ENCODE data around the gene CCDC78.
A peak's percentile ranks its signal among the peaks of the same experiment; 100 is the strongest.

Gene CCDC78

DNA sequence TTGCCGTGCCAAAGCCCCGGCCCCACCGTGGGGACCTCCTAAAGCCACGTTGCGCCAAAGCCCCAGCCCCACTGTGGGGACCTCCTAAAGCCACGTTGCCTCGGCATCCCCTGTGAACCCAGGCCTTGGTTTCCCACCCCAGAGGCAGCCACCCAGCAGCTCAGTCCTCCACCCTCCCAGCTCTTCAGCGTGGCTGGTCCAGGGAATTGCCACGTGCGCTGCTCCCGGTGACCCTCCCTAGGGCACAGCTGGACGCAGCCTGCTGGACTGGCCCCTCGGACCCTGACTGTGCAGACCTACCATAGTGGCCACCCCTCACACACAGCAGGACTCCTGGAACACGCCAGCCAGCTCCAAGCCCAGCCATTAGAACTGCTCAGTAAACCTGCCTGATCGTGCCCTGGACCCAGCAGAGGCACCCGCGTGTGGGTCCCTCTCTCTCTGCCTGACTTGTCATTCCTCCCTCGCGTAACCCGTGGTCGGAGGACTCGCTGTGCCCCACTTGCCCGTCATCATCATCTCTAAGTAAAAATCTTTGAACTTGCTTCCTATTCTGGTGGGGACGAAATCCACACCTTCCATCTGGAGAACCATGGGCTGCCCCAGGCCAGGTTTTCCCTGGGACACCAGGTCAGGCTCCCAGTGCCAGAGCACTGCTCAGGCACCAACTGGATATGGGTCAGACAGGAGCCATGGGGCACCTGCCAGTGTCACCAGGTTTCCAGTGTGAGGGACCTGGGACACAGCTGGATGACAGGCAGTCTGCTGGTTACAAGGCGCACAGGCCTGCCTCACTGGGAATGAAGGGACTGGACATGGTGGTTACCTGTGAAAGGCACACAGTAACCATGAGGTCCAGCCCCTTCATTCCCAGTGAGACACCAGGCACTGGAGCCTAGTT lies 9.0 kb upstream of the CCDC78 start:
- Histone ChIP-seq H3K9me2 (replicated peaks; ENCODE audit: insufficient read depth, low read length) (no peaks in the 10 kb centered on the region), H3K9ac (ENCODE audit: low read length) (no peak overlapping the region), H3K36me3 (ENCODE audit: low read length) (no peaks in the 10 kb centered on the region), H3K27ac (ENCODE audit: low read depth, low read length) (no peak overlapping the region), H3K4me3 (ENCODE audit: insufficient read depth, low read length, poor library complexity, severe bottlenecking) (no peak overlapping the region), H3K9me3 (ENCODE audit: insufficient read depth, low read length) (no peaks in the 10 kb centered on the region), H3F3A (ENCODE audit: insufficient read depth) (peaks cover 13% of the 10 kb centered on the region), H2AFZ (ENCODE audit: low read depth, low read length, severe bottlenecking) (no peak overlapping the region), H3K4me2 (ENCODE audit: low read depth, low read length, poor library complexity, severe bottlenecking) (no peak overlapping the region), H3K79me2 (ENCODE audit: insufficient read depth, low read length) (peaks cover 7% of the 10 kb centered on the region; the same call in 1 of the 2 replicates), H4K20me1 (ENCODE audit: low read depth, low read length) (no peaks in the 10 kb centered on the region), H3K27me3 (ENCODE audit: low read length) (no peaks in the 10 kb centered on the region)
- no peak for TF ChIP-seq EZH2phosphoT487 (conservative IDR thresholded peaks at IDR 0.05; ENCODE audit: low read length)
- TF ChIP-seq, protein P1, sequence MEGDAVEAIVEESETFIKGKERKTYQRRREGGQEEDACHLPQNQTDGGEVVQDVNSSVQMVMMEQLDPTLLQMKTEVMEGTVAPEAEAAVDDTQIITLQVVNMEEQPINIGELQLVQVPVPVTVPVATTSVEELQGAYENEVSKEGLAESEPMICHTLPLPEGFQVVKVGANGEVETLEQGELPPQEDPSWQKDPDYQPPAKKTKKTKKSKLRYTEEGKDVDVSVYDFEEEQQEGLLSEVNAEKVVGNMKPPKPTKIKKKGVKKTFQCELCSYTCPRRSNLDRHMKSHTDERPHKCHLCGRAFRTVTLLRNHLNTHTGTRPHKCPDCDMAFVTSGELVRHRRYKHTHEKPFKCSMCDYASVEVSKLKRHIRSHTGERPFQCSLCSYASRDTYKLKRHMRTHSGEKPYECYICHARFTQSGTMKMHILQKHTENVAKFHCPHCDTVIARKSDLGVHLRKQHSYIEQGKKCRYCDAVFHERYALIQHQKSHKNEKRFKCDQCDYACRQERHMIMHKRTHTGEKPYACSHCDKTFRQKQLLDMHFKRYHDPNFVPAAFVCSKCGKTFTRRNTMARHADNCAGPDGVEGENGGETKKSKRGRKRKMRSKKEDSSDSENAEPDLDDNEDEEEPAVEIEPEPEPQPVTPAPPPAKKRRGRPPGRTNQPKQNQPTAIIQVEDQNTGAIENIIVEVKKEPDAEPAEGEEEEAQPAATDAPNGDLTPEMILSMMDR (IDR thresholded peaks at IDR 0.05; ENCODE audit: insufficient read depth, low read length, poor library complexity, severe bottlenecking): no peak

DNA sequence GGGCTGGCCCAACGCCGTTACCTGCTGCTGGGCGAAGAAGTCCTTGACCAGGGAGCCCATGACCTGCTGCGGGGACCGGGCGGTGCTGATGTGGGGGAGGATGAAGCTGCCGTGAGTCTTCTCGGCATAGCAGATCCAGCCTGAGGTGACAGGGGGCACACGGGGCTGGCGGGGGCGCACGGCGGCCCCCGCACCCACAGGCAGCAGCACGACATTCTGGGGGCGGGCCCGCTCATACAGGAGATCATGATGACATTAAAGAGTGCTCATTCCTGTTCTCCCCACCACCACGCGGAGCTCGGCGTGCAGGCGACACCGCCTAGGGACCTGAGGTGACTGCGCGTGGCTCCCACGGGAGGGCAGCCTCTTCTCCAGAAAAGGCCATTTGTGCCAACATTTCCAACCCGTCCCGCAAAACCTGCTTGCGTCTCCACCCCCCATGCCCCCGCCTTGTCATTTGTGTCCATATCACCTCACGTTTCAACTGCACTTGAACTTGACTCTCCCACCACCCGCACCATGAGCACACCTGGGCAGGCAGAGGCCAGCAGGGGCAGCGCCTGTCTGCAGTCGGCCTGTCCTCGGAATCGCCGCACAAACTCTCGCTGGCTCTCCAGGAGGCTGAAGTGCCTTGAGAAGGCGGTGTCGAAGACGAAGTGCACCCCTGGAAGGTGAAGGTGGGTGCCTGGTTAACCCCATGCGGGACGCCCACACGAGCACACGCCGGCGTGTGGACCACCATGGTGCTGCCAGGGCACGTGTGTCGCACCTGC lies 8.2 kb upstream of the CCDC78 start:
- Histone ChIP-seq H3K9me3 (ENCODE audit: insufficient read depth, low read length) (no peaks in the 10 kb centered on the region), H3K36me3 (ENCODE audit: low read length) (no peaks in the 10 kb centered on the region), H4K20me1 (ENCODE audit: low read depth, low read length) (no peaks in the 10 kb centered on the region), H3K79me2 (ENCODE audit: insufficient read depth, low read length) (no peaks in the 10 kb centered on the region), H3K4me2 (ENCODE audit: low read depth, low read length, poor library complexity, severe bottlenecking) (no peak overlapping the region), H3F3A (ENCODE audit: insufficient read depth) (peaks cover 17% of the 10 kb centered on the region), H2AFZ (ENCODE audit: low read depth, low read length, severe bottlenecking) (no peak overlapping the region), H3K4me3 (ENCODE audit: insufficient read depth, low read length, poor library complexity, severe bottlenecking) (no peak overlapping the region), H3K9ac (ENCODE audit: low read length) (no peak overlapping the region), H3K27ac (ENCODE audit: low read depth, low read length) (no peak overlapping the region), H3K9me2 (replicated peaks; ENCODE audit: insufficient read depth, low read length) (no peaks in the 10 kb centered on the region), H3K27me3 (ENCODE audit: low read length) (no peaks in the 10 kb centered on the region)
- TF ChIP-seq EZH2phosphoT487 (conservative IDR thresholded peaks at IDR 0.05; ENCODE audit: low read length): no peak
- TF ChIP-seq, protein P1 (IDR thresholded peaks at IDR 0.05; ENCODE audit: insufficient read depth, low read length, poor library complexity, severe bottlenecking): no peak

DNA sequence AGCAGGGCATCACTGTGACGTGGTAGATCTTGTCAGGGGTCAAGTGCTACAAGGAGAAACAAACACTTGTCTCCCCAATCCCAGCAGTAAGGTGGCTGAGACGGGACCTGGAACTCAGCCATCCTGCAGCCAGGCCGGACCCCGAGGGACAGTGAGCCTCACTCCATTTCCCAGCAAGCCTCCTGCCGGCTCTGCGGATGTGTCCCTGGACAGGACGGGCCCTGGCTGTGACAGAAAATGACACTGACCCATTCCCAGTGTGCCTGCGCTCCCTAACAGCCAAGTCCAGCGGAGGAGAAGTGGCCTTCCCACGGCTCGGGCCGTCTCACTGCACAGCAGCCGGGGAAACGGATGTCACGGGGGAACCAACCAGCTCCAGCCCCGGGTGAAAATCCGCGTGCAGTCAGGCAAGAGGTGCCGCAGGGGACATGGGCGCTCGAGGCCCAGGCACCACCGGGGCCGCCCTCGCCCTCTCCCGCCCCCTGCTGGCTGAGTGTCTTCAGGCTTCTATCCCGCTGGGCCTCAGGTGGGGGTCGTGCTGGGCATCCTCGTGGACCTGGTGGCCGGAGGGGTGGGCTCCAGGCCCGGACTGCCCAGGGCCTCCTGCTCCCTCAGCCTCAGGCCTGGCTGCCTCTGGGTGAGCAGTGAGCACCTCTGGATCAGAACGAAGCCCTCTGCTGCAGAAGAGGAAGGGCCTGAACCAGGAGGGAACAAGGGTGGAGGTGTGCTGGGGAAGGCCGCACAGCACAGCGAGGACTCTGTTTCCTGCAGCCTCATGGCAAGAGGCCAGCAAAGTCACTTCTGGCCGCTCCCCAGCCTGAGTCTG lies 7.4 kb upstream of the CCDC78 start:
- Histone ChIP-seq H3K27me3 (ENCODE audit: low read length) (no peaks in the 10 kb centered on the region), H3K9me2 (replicated peaks; ENCODE audit: insufficient read depth, low read length) (no peaks in the 10 kb centered on the region), H3K9ac (ENCODE audit: low read length) (no peak overlapping the region), H3K4me3 (ENCODE audit: insufficient read depth, low read length, poor library complexity, severe bottlenecking) (no peak overlapping the region), H3K9me3 (ENCODE audit: insufficient read depth, low read length) (no peaks in the 10 kb centered on the region), H2AFZ (ENCODE audit: low read depth, low read length, severe bottlenecking) (no peak overlapping the region), H3K27ac (ENCODE audit: low read depth, low read length) (no peak overlapping the region), H3F3A (ENCODE audit: insufficient read depth) (peaks cover 17% of the 10 kb centered on the region), H4K20me1 (ENCODE audit: low read depth, low read length) (no peaks in the 10 kb centered on the region), H3K36me3 (ENCODE audit: low read length) (no peaks in the 10 kb centered on the region), H3K4me2 (ENCODE audit: low read depth, low read length, poor library complexity, severe bottlenecking) (no peak overlapping the region), H3K79me2 (ENCODE audit: insufficient read depth, low read length) (no peaks in the 10 kb centered on the region)
- TF ChIP-seq, protein P1 (IDR thresholded peaks at IDR 0.05; ENCODE audit: insufficient read depth, low read length, poor library complexity, severe bottlenecking): peak; percentile 72
- no peak for TF ChIP-seq EZH2phosphoT487 (conservative IDR thresholded peaks at IDR 0.05; ENCODE audit: low read length)
